ENCODE data around the gene ATP11A. TPM values are rescaled to one million over a fixed set of nuclear protein-coding genes. Genes with fewer than 3 reads are reported as not detected.
A peak's percentile ranks its signal among the peaks of the same experiment; 100 is the strongest.

ATP11A gene
- total RNA-seq, 1 experiment from 2014 or later = 65.3 TPM

DNA sequence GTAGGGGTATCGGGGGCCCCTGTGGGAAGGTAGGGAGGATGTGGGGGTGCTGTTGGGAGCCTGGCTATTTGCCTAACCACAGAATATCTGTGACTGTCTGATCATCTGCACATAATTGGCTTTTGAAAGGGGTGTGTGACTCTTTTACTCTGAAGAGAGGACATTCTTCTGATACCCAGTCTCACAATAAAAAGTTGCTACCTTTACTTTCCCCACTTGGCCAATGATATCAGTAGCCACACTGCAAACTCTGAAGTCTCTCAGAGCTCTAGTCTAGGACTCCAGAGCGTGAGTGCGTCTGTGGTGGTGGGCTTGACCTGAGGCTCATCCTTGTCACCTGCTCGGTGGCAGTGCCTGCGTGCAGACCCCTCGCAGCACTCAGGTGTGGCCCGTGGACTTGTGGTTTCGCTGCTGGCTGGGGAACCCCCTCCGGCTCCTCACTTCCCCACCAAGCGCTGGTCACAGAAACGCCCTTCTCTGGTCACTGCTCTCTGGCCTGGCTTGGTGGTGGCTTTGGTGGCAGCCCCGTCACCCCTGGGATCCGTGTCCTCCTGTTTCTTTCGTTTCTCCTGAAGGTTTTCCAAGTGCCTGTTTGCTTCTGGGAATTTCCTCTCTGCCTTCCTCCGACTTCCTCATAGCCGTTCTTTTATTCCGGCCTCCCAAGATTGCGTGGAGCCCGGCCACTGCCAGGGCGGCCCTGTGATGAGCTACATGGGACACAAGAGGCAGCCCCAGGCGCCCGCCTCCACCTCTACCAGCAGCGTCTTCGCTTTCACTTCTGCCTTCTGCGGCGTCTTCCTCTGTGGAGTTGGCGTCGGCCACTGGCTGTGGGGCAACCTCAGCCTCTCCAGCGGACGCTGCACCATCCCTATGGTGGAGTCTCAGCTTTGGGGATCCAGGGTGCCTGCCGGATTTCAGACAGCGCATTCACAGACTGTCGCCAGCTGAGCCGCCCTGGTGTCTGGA, 78.0 kb downstream of the ATP11A start:
- Mint-ChIP-seq H3K27me3 (ENCODE audit: low read depth) (no peaks in the 10 kb centered on the region; the same call in 1 of the 2 replicates), H3K4me1 (peaks cover 34 to 58% of the 10 kb centered on the region in 2 experiments), H3K27ac (peak overlapping the region; percentile 66 to 79 (median 76)), H3K9me3 (no peaks in the 10 kb centered on the region), H3K36me3 (ENCODE audit: insufficient read depth in 1 of 3, low read depth in 3 of 3) (peaks cover 0 to 4% (median 2%) of the 10 kb centered on the region in 3 experiments; a peak in 2 of 7 replicates), H3K4me3 (no peak overlapping the region)
- Histone ChIP-seq H3K14ac (ENCODE audit: insufficient read depth, low read length) (no peak overlapping the region), H3K27me3 (ENCODE audit: insufficient read depth, low read length) (no peaks in the 10 kb centered on the region), H4K8ac (replicated peaks; ENCODE audit: insufficient read length, low read depth, low read length) (no peak overlapping the region), H2AK5ac (ENCODE audit: insufficient read length, low read length) (no peak overlapping the region), H2BK120ac (ENCODE audit: low read depth, low read length, poor library complexity, severe bottlenecking) (no peak overlapping the region), H4K20me1 (ENCODE audit: control insufficient read depth, insufficient read depth, insufficient read length) (no peaks in the 10 kb centered on the region), H3K56ac (ENCODE audit: insufficient read length, low read depth, low read length) (no peak overlapping the region), H2BK20ac (ENCODE audit: low read depth, low read length, poor library complexity, severe bottlenecking) (no peak overlapping the region), H3K4ac (ENCODE audit: low read depth, low read length) (no peak overlapping the region), H3K18ac (ENCODE audit: insufficient read length, low read depth, low read length) (no peak overlapping the region), H3K27ac (ENCODE audit: insufficient read length, low read depth, low read length) (no peak overlapping the region), H3K23ac (ENCODE audit: insufficient read length, low read depth, low read length) (no peak overlapping the region), H2AFZ (ENCODE audit: low read length) (no peak overlapping the region), H4K91ac (ENCODE audit: insufficient read length, low read depth, low read length) (no peak overlapping the region), H3K79me2 (ENCODE audit: insufficient read depth, low read length) (no peaks in the 10 kb centered on the region; the same call in 1 of the 2 replicates), H3K9me3 (ENCODE audit: control insufficient read depth, low read depth, low read length) (no peaks in the 10 kb centered on the region), H3K9ac (ENCODE audit: extremely low read depth, insufficient read length, low read length) (no peak overlapping the region), H2BK15ac (ENCODE audit: low read depth, low read length) (no peak overlapping the region), H3K23me2 (ENCODE audit: insufficient read length, low read depth, low read length, poor library complexity, severe bottlenecking) (no peaks in the 10 kb centered on the region), H2BK12ac (ENCODE audit: insufficient read length, low read depth, low read length) (no peak overlapping the region), H4K5ac (ENCODE audit: insufficient read length, low read depth, low read length) (no peak overlapping the region), H2BK5ac (ENCODE audit: insufficient read length, low read length) (no peak overlapping the region), H3K4me2 (ENCODE audit: insufficient read depth, insufficient read length, low read length) (no peak overlapping the region), H3T11ph (ENCODE audit: low read length) (no peak overlapping the region), H3K79me1 (ENCODE audit: insufficient read depth, low read depth, low read length, poor library complexity, severe bottlenecking) (no peaks in the 10 kb centered on the region), H3K4me1 (ENCODE audit: insufficient read depth, low read length) (0 out of 2 replicates have a peak, but pooled peaks cover 3% of the 10 kb centered on the region)
- no CpG with 5 or more reads among the region's 34 CpGs for WGBS (ENCODE audit: extremely low coverage, insufficient read length, low lambda C conversion rate)
- no peak for DNase-seq
- no peak for TF ChIP-seq CTCF (conservative IDR thresholded peaks at IDR 0.05)

All from H9 (cell line).